HTR-8/SVneo (cell line): Measurements from ENCODE around the gene CLIP4.
A peak's percentile ranks its signal among the peaks of the same experiment; 100 is the strongest.

Experiments used
- DNase-seq: peaks from one replicate; pipeline ENCODE4 v3.0.0; 2011; ENCODE audit warnings: low spot score, mixed read lengths; ENCODE audit not compliant: insufficient read length
- FAIRE-seq: peaks from 2 replicates; lab custom pipeline; 2011; peaks lifted over from hg19 to GRCh38; lab: Jason Lieb, UNC

Gene CLIP4

DNA sequence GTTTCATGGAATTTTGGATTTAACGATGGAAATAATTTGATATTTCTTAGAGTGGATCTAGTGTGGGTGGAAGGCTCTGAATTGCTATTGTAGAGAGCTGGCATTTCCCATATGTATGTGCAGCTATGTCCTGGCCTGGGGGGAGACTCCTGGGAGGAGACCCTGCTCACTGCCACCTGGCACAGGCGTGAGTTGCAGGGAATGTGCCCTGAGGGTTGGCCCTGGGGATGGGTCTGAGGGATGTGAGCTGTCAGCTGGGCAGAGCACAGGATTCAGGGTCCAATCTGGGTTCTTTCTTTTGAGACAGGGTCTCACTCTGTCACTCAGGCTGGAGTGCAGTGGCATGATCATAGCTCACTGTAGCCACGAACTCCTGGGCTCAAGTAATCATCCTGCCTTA lies 120.2 kb downstream of the CLIP4 start:
- FAIRE-seq (no peak), DNase-seq (no peak)

DNA sequence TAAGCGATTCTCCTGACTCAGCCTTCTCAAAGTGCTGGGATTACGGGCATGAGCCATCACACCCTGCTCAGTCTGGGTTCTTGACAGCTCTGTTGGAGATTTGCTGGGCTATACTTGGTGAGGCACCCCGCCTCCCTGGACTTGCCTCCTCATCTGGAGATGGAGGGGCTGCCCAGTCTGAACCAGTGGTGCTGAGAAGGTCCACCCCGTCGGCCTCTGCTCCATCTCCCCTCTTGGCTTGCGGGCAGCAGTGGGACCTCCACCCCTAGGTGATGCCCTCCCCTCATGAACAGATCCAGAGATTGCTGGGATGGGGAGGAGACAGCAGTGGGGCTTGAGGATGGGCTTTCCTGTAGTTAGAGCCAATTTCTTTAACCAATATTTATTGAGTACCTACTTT lies 120.9 kb downstream of the CLIP4 start:
- no peak for FAIRE-seq
- no peak for DNase-seq

DNA sequence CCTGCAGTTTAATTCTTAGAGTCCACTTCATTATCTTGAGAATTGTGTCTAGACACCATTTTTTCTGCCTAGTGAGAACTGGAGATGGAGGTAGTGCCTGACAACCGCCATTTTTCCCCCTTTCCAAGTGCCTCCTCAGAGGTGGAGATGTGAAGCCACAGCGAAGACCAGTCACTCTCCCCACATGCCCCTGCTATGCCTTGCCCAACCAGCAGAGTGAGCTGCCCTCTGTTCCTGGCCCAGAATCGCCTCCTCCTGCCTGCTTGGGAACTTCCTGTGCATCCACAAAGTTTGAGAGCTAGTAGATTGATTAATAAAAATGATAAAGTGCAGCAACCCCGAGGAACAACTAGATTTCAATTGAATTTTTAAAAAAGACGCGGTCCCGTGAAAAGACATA lies 123.3 kb downstream of the CLIP4 start:
- DNase-seq = peak; percentile 62
- no peak for FAIRE-seq
